Kidney epithelial cell (primary cell): ENCODE data around the gene CD207. TPM values are rescaled to one million over a fixed set of nuclear protein-coding genes. Genes with fewer than 3 reads are reported as not detected.
A peak's percentile ranks its signal among the peaks of the same experiment; 100 is the strongest.

Source experiments
- DNase-seq: peaks from one replicate; pipeline ENCODE4 v3.0.0-alpha.2; 2010; ENCODE audit warnings: low read depth
- H3K27me3 ChIP-seq: 2 replicates; pipeline ENCODE4 v1.6.0; 2011; ENCODE audit warnings: low read length; ENCODE audit not compliant: control insufficient read depth, insufficient read depth
- H3K36me3 ChIP-seq: 2 replicates; pipeline ENCODE4 v1.5.1; 2011; ENCODE audit warnings: low read length; ENCODE audit not compliant: control insufficient read depth, insufficient read depth
- H3K4me3 ChIP-seq: 2 replicates; pipeline ENCODE4 v1.5.1; 2011; ENCODE audit warnings: low read depth, mild to moderate bottlenecking, control low read depth, low read length
- CTCF ChIP-seq: IDR thresholded peaks from 2 replicates; pipeline ENCODE4 v1.5.1; 2011; ENCODE audit warnings: mild to moderate bottlenecking, moderate library complexity, low read length, control low read depth, inconsistent platforms; ENCODE audit not compliant: insufficient read depth, poor library complexity, severe bottlenecking
- total RNA-seq: library from RNA; depleted of rRNA; stranded (reverse); fragments of >200 nt; gene quantifications from 2 replicates; pipeline ENCODE4 v1.2.3, GENCODE V29; 2015

The CD207 gene
- total RNA-seq, 1 donor from 2014 or later: not detected

GRCh38 chr2:70785137-70785911, 50.3 kb downstream of the CD207 start:
- DNase-seq: no peak
- H3K27me3 ChIP-seq: peaks cover 17% of the 10 kb centered on the region
- H3K4me3 ChIP-seq: no peak overlapping the region
- no peaks in the 10 kb centered on the region for H3K36me3 ChIP-seq
- TF ChIP-seq CTCF: peak; percentile 64

- no peak for DNase-seq
- TF ChIP-seq CTCF: no peak
- H3K27me3 ChIP-seq: peaks cover 7% of the 10 kb centered on the region
- no peak overlapping the region for H3K4me3 ChIP-seq
- H3K36me3 ChIP-seq: no peaks in the 10 kb centered on the region
Observed at GRCh38 chr2:70784320-70784719, 51.3 kb downstream of the CD207 start.

Other genes starting within 250 kb of the CD207 start
- gene ADD2, start 67.6 kb downstream of the CD207 start, total RNA-seq: 8.9 and 9.9 TPM in 2 replicates
- gene FIGLA, start 45.2 kb downstream of the CD207 start, total RNA-seq: not detected in 2 replicates
- gene CLEC4F, start 15.2 kb downstream of the CD207 start, total RNA-seq: not detected in 2 replicates
- gene VAX2, start 64.8 kb upstream of the CD207 start, total RNA-seq: 0.68 TPM in 1 of 2 replicates, not detected in the other
- gene ATP6V1B1, start 100.1 kb upstream of the CD207 start, total RNA-seq: not detected in 2 replicates
- gene ANKRD53, start 142.8 kb upstream of the CD207 start, total RNA-seq: 0.54 and 0.75 TPM in 2 replicates
- gene TEX261, start 159.1 kb upstream of the CD207 start, total RNA-seq: 34.2 and 45.2 TPM in 2 replicates
- 133 and 138 TPM in 2 replicates for gene NAGK, start 232.8 kb upstream of the CD207 start, total RNA-seq